GM19438 (cell line): Measurements from ENCODE around the gene AKAP6.

Experiments used
- ATAC-seq: cut with Tn5 transposase; IDR thresholded peaks from one replicate; pipeline ENCODE4 v1.9.1; 2021; ENCODE audit warnings: low read depth; ENCODE audit not compliant: unreplicated experiment

AKAP6 gene

GRCh38 chr14:32688941-32689340, 359.8 kb downstream of the AKAP6 start:
- ATAC-seq = no peak

- no peak for ATAC-seq
Observed at GRCh38 chr14:32692441-32692840, 363.3 kb downstream of the AKAP6 start.

GRCh38 chr14:32693114-32693513, 364.0 kb downstream of the AKAP6 start:
- no peak for ATAC-seq

DNA sequence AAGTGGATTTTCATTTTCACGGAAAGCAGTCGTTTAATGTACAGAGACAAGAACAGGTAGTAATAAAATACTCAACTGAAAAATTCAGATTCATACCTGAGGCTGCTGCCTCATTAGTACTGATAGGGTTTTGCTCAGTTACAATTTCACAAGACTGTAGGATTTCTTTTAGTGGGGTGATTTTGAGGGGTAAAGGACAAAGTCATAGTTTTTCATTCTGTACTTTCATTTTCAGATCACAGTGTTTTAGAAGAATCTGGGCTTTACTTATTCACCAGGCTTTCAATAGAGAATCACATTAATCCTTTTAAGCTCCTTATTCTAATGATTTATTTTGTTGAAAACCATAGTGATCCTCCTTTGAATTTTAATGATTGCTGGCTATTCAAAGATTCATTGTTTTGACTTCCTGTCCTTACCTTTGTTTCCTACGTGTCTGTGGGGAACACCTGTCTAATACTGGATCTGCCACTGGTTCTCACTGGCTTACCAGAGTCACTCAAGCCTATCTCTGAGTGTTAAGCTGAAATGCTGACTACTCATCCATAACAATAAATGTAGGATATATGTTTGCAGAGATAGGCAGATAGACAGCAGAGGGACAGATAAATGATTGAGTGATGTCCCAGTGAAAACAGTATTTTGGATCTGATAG, 365.8 kb downstream of the AKAP6 start:
- ATAC-seq = no peak

DNA sequence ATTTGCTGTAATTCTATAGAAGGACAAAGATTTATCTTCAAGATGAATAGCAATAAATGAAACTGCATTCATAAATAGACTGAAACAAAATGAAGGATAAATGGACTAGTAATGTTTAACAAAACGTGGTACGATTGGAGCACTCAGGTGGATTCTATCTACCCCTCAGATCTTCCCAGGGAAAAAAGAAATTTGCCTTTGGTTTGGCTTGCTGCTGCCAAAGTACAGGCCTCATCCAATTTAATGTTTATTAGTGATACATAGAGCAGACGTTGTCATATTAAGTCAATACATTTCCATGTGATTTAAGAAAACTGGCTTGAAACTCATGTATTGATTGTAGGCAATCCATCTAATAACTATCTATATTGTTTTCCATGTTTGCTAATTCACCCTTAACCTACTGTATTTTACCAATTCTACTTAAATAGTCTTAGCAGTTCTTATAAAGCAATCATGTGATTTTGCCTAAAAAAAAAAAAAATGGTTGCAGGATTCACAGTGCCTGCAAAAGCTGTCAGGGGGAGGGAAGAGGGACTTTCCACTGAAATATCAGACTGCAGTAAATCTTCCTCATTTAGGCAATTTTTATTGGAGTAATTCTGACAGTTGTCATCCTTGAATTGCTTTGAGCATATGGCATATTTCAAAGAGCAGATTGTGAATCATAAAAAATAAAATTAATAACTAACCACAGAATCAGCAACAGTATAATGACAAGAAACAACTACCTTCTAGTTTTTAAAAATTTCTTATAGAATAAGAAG, 367.4 kb downstream of the AKAP6 start:
- no peak for ATAC-seq

DNA sequence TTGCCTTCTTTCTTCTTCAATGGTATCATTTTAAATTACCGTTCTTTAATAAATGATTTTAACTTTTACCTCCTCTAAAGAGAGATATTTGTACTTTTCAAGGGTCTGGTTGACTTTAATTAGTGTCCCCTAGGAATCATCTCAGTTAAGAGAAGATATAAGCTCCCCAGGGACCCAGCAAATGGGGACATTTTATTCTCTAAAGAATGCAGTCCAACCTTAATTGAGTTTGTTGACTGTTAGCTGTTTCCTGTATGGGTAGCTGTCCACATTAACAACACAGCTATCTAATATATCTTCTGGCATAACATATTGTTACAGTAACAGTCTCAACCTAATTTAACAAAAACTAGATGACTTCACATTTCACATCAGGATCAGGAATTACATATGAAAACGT, 368.0 kb downstream of the AKAP6 start:
- ATAC-seq = no peak

- ATAC-seq = no peak
Observed at GRCh38 chr14:32697704-32698103, 368.6 kb downstream of the AKAP6 start.

DNA sequence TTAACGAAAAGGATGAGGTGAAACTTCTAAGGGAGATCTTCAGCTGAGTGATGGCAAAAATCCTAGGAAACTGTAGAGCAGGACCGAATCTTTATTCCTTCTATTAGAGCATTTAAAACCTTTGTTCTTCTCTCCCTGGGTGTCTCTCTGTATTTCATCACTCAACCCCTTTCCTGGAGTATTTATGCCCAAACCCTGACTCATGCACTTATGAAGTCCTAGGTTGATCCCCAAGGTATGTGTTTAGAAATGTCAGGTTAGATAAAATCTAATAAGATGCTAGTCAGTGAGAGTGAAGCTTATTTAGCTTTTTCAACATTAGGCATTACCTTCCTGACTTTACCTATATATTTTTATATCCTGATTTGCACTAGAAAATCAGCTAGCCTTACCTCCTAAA, 369.7 kb downstream of the AKAP6 start:
- ATAC-seq = no peak

DNA sequence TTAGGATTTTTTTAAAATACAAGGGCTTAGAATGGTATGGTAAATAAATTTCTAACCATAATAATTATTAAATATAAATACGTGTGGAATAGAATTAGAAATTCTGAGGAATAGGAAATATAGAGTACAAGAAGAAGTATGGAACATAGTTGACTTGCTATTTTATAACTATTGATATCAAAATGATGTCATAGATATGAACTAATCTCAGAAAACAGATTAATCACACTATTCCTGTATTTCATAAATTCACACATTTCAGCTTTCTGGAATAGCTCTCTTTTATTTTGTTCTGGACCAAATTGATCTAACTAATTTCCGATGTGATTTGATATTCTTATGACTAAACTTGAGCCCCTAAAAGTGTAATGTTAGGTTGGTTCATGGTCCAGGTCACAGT, 372.4 kb downstream of the AKAP6 start:
- no peak for ATAC-seq

GRCh38 chr14:32702088-32702487, 373.0 kb downstream of the AKAP6 start:
- ATAC-seq = no peak

DNA sequence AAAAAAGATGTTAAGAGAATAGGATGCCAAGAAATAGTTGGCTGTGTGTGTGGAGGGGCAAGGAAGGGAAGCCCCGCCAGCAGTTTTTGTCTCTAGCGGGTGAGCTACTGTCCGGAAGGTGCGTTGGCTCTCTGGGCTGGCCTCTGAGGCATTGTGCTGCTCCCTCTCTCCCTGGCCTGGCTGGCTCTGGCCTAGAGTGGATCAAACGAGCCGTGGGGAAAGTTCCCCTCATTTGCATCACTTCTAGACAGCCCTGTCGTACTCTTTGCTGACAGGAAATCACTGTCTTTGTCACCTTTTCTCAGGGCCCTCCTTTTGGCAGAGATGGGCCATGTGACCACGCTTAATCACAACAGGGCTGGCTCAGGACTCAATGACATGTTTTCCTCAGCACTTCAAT, 373.5 kb downstream of the AKAP6 start:
- ATAC-seq = peak; percentile 60

DNA sequence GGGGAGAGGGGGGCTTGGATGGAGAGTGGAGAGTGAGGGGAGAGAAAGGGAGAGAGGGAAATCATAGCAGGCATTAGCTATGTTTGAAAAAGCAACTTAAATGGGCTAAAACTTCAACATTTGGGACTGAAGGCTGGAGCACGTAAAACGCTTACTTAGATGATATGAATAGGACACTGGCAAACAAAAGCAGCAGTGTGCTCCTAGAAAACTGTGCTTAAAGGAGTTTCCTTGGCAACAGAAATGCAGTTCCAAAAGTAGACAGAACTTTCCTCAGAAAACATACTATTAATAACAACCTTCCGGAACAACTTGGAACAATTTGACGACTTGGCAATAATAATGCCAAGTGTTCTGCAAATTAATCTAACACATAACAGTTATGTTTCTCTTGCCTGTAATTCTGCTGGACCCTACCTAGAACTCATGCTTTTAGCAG, 374.1 kb downstream of the AKAP6 start:
- ATAC-seq = no peak

DNA sequence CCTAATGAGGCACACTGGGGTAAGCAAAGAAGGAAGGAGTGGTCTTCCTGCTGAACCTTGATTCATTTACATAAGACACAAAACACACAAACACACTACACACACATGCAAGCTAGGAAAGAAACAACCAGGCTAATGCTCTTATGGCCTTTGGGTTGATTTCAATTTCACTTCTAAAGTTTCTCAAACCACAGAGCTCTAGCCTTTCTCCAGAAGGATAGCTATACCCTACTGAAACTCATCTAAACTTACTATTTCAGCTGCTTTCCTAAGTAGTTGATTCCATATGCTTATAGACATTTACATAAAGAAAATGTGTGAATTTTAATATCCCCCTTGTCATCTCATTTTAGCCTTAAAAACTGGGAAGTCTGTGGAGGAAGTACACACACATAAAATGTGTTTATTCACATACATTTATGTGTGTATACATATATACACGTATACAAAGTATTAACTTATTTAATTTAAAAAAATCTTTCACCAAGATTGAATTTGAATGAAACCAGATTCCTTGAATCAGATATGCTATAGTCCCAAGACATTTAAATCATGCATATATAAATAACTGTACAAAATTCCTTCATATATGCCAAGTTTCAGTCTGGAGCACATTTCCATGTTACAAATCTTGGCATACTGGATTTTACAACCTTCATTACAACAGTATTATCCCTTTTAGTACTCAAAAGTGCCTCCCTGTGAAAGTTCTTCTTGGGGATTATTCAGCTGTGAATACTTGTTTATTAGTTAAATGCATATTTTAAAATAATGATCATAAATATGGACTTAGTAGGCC, 377.8 kb downstream of the AKAP6 start:
- no peak for ATAC-seq

DNA sequence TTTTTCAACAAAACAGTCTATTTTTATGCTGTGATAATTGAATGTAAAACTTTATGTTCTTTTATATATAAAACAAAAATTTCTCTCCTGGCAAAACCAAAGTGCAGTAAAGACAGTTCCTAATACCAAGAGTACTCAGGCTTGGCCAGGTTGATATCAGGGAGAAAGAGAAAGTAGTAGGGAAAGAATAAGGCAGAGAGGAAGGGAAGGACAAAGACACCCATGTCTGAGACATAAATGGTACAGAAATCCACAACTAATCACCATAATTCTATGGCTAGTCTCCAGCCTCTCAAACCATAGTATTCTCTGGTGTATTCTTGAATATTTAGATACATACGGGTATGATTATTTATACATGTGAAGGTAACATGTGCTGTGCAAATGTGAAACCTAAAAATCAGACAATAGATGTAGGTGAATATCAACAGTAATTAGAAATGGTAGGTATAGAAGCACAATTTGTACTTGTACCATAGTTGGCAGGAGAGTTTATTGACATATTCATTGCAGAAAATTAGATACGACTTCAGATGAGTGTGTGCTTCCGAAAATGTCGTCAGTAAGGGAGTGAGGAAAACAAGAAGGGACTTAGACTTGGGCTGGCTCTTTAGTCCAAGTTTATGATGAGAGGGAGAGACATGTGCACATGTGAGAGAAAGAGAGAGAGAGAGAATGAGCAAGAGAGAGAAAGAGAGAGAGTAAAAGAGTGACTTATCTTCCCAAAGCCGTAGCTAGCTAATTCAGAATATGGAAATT, 378.8 kb downstream of the AKAP6 start:
- ATAC-seq = no peak

GRCh38 chr14:32709027-32709426, 379.9 kb downstream of the AKAP6 start:
- ATAC-seq = no peak

DNA sequence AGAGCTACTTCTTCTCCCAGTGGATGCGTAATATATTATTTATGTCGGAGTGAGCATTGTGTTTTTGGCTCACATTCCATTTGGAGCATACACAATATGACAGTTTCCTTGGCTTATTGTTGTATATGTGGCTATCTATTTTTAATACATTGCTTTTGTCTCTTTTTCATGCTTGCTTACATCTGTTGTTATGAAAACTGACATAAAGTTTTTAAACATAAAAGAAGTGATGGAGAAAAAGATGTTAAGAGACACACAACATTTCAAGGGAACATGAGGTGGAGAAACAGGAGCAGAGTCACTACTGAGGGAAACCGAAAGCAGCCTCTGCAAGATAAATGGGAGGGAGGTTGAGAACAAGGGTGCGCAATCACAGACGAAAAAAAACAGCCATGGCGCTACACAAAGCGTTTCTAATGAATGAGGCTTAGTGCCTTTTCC, 381.2 kb downstream of the AKAP6 start:
- ATAC-seq = no peak

- no peak for ATAC-seq
Observed at GRCh38 chr14:32710731-32711680, 381.9 kb downstream of the AKAP6 start.

- no peak for ATAC-seq
Observed at GRCh38 chr14:32713856-32714255, 384.8 kb downstream of the AKAP6 start.

DNA sequence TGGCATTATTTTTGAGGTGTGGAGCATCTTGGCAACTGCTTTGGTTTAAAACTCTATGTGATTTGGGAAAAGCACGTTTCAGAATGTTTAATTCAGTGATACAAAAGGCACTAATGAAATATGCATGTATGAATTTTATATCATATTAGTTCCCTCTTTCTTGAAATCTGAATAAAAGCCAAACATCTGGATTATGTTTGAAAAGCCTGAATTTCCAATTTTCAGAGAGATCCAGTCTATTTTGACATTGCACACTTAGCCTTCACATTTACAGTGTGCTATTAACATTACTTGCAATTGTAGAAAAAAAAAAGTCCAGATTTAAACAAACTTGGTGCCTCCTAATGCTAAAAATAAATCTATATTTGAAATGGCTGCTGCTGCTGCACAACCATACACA, 390.5 kb downstream of the AKAP6 start:
- ATAC-seq = no peak

- ATAC-seq = no peak
Observed at GRCh38 chr14:32720927-32721326, 391.8 kb downstream of the AKAP6 start.
